ENCODE results near the gene ATG10.

The ATG10 gene

GRCh38 chr5:82295959-82296531 lies 324.2 kb downstream of the ATG10 start:
- TF ChIP-seq CTCF (conservative IDR thresholded peaks at IDR 0.05; ENCODE audit: low read depth, low read length): no peak
- H3K4me3 ChIP-seq (ENCODE audit: low read length): no peak overlapping the region

GRCh38 chr5:82296929-82297328 lies 325.1 kb downstream of the ATG10 start:
- DNase-seq (ENCODE audit: low read depth): no peak
- no peak for TF ChIP-seq CTCF (conservative IDR thresholded peaks at IDR 0.05; ENCODE audit: low read depth, low read length)
- no peak overlapping the region for H3K4me3 ChIP-seq (ENCODE audit: low read length)

More at GRCh38 chr5:82295959-82296531, 324.2 kb downstream of the ATG10 start:
- DNase-seq (ENCODE audit: low read depth): no peak

- no peak for TF ChIP-seq CTCF (conservative IDR thresholded peaks at IDR 0.05; ENCODE audit: low read depth, low read length)
- no peak for DNase-seq (ENCODE audit: low read depth)
- no peak overlapping the region for H3K4me3 ChIP-seq (ENCODE audit: low read length)
Measured at GRCh38 chr5:82297711-82298110, 325.9 kb downstream of the ATG10 start.

- DNase-seq (ENCODE audit: low read depth): no peak
- no peak overlapping the region for H3K4me3 ChIP-seq (ENCODE audit: low read length)
- no peak for TF ChIP-seq CTCF (conservative IDR thresholded peaks at IDR 0.05; ENCODE audit: low read depth, low read length)
Measured at GRCh38 chr5:82298668-82299067, 326.8 kb downstream of the ATG10 start.

- DNase-seq (ENCODE audit: low read depth): no peak
Measured at GRCh38 chr5:82301190-82301589, 329.4 kb downstream of the ATG10 start.

More at GRCh38 chr5:82301190-82301589, 329.4 kb downstream of the ATG10 start:
- H3K4me3 ChIP-seq (ENCODE audit: low read length): no peak overlapping the region
- TF ChIP-seq CTCF (conservative IDR thresholded peaks at IDR 0.05; ENCODE audit: low read depth, low read length): no peak
